ENCODE data around the gene ZNF385B. TPM values are rescaled to one million over a fixed set of nuclear protein-coding genes. Genes with fewer than 3 reads are reported as not detected.

Gene ZNF385B
- total and polyA plus RNA-seq, 2 donors from 2014 or later: 5.9 to 10.9 TPM

DNA sequence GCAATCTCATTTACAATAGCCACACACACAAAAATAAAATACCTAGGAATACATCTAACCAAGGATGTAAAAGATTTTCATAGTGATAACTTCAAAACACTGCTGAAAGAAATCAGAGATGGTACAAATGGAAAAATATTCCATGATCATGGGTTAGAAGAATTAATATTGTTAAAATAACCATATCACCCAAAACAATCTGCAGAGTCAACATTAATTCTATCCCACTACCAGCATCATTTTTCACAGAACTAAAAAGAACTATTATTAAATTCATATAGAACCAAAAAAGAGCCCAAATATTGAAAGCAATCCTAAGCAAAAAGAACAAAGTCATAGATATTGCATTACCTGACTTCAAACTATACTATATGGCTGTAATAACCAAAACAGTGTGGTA is 50.4 kb downstream of the ZNF385B start:
- intact Hi-C loops (cut with DNase I): no loop called here
- Histone ChIP-seq H3K9me3 (ENCODE audit: control insufficient read depth in 2 of 3, insufficient read depth in 1 of 3, low read length in 3 of 3) (peaks cover 0 to 2% (median 0%) of the 10 kb centered on the region in 3 donors), H3K27ac (ENCODE audit: low read depth in 2 of 2, low read length in 2 of 2) (no peak overlapping the region), H3K27me3 (ENCODE audit: control insufficient read depth, insufficient read depth, low read length) (no peaks in the 10 kb centered on the region), H3K36me3 (ENCODE audit: control insufficient read depth in 2 of 3, insufficient read depth in 3 of 3, low read length in 3 of 3) (no peaks in the 10 kb centered on the region), H3K4me1 (ENCODE audit: control insufficient read depth in 2 of 3, insufficient read depth in 2 of 3, low read depth in 1 of 3, low read length in 3 of 3) (no peaks in the 10 kb centered on the region), H3K9ac (ENCODE audit: low read length in 3 of 3) (no peak overlapping the region), H3K4me3 (ENCODE audit: low read length in 3 of 3) (no peak overlapping the region)
- DNase-seq (no peak), FAIRE-seq (no peak)
- TF ChIP-seq CTCF (IDR thresholded peaks at IDR 0.05; ENCODE audit: borderline replicate concordance, extremely low read depth, insufficient read depth): no peak

- FAIRE-seq (no peak), DNase-seq (no peak)
- H3K36me3 ChIP-seq (ENCODE audit: control insufficient read depth in 2 of 3, insufficient read depth in 3 of 3, low read length in 3 of 3): no peaks in the 10 kb centered on the region
- no peak for TF ChIP-seq CTCF (IDR thresholded peaks at IDR 0.05; ENCODE audit: borderline replicate concordance, extremely low read depth, insufficient read depth)
- H3K9ac ChIP-seq (ENCODE audit: low read length in 3 of 3): no peak overlapping the region
- H3K4me3 ChIP-seq (ENCODE audit: low read length in 3 of 3): no peak overlapping the region
- H3K9me3 ChIP-seq (ENCODE audit: control insufficient read depth in 2 of 3, insufficient read depth in 1 of 3, low read length in 3 of 3): peaks cover 0 to 2% (median 0%) of the 10 kb centered on the region in 3 donors
- no peaks in the 10 kb centered on the region for H3K4me1 ChIP-seq (ENCODE audit: control insufficient read depth in 2 of 3, insufficient read depth in 2 of 3, low read depth in 1 of 3, low read length in 3 of 3)
- H3K27ac ChIP-seq (ENCODE audit: low read depth in 2 of 2, low read length in 2 of 2): no peak overlapping the region
- intact Hi-C loops (cut with DNase I): no loop called here
- no peaks in the 10 kb centered on the region for H3K27me3 ChIP-seq (ENCODE audit: control insufficient read depth, insufficient read depth, low read length)
These were observed 51.8 kb downstream of the ZNF385B start for GRCh38 chr2:179809606-179810005.

GRCh38 chr2:179805001-179805400 is 56.4 kb downstream of the ZNF385B start:
- intact Hi-C loops (cut with DNase I): no loop called here
- Histone ChIP-seq H3K4me3 (ENCODE audit: low read length in 3 of 3) (no peak overlapping the region), H3K4me1 (ENCODE audit: control insufficient read depth in 2 of 3, insufficient read depth in 2 of 3, low read depth in 1 of 3, low read length in 3 of 3) (no peaks in the 10 kb centered on the region), H3K27ac (ENCODE audit: low read depth in 2 of 2, low read length in 2 of 2) (no peak overlapping the region), H3K27me3 (ENCODE audit: control insufficient read depth, insufficient read depth, low read length) (no peaks in the 10 kb centered on the region), H3K9me3 (ENCODE audit: control insufficient read depth in 2 of 3, insufficient read depth in 1 of 3, low read length in 3 of 3) (no peaks in the 10 kb centered on the region), H3K36me3 (ENCODE audit: control insufficient read depth in 2 of 3, insufficient read depth in 3 of 3, low read length in 3 of 3) (no peaks in the 10 kb centered on the region), H3K9ac (ENCODE audit: low read length in 3 of 3) (no peak overlapping the region)
- no peak for FAIRE-seq
- no peak for DNase-seq
- no peak for TF ChIP-seq CTCF (IDR thresholded peaks at IDR 0.05; ENCODE audit: borderline replicate concordance, extremely low read depth, insufficient read depth)

GRCh38 chr2:179804206-179804605 is 57.2 kb downstream of the ZNF385B start:
- H3K9ac ChIP-seq (ENCODE audit: low read length in 3 of 3): no peak overlapping the region
- no peak overlapping the region for H3K4me3 ChIP-seq (ENCODE audit: low read length in 3 of 3)
- no peaks in the 10 kb centered on the region for H3K27me3 ChIP-seq (ENCODE audit: control insufficient read depth, insufficient read depth, low read length)
- intact Hi-C loops (cut with DNase I): no loop called here
- H3K4me1 ChIP-seq (ENCODE audit: control insufficient read depth in 2 of 3, insufficient read depth in 2 of 3, low read depth in 1 of 3, low read length in 3 of 3): no peaks in the 10 kb centered on the region
- DNase-seq (no peak), FAIRE-seq (no peak)
- H3K27ac ChIP-seq (ENCODE audit: low read depth in 2 of 2, low read length in 2 of 2): no peak overlapping the region
- no peaks in the 10 kb centered on the region for H3K9me3 ChIP-seq (ENCODE audit: control insufficient read depth in 2 of 3, insufficient read depth in 1 of 3, low read length in 3 of 3)
- H3K36me3 ChIP-seq (ENCODE audit: control insufficient read depth in 2 of 3, insufficient read depth in 3 of 3, low read length in 3 of 3): no peaks in the 10 kb centered on the region
- no peak for TF ChIP-seq CTCF (IDR thresholded peaks at IDR 0.05; ENCODE audit: borderline replicate concordance, extremely low read depth, insufficient read depth)
